Heart right ventricle (tissue), 16 donors: ENCODE measurements around the gene ZNF219. TPM values are rescaled to one million over a fixed set of nuclear protein-coding genes. Genes with fewer than 3 reads are reported as not detected.

Experiments used
- ATAC-seq, 8 donors: fragments of 200-7000 bp; cut with Tn5 transposase; one replicate each; pipeline ENCODE4 v1.9.1; 2020; ENCODE audit warnings: mild to moderate bottlenecking in 8 of 8, moderate library complexity in 8 of 8, moderate number of reproducible peaks in 1 of 8
- DNase-seq, 2 donors: peaks; one replicate each; pipeline ENCODE4 v3.0.0-alpha.2; 2020
- H3K27ac ChIP-seq, 10 donors: fragments of 200-600 bp; sonication (generic) in 2 of 10; one replicate each; pipeline versions ENCODE4 v1.5.0 to v1.8.0; 2020 to 2022; ENCODE audit warnings: mild to moderate bottlenecking in 3 of 10
- H3K27me3 ChIP-seq, 7 donors: fragments of 200-600 bp; one replicate each; pipeline ENCODE4 v1.8.0; 2021 to 2022; ENCODE audit warnings: mild to moderate bottlenecking in 2 of 7
- H3K36me3 ChIP-seq, 9 donors: fragments of 200-600 bp; sonication (generic) in 1 of 9; one replicate each; pipeline versions ENCODE4 v1.5.0 to v1.8.0; 2020 to 2022; ENCODE audit warnings: mild to moderate bottlenecking in 2 of 9
- H3K4me1 ChIP-seq, 9 donors: fragments of 200-600 bp; sonication (generic) in 1 of 9; one replicate each; pipeline versions ENCODE4 v1.5.0 to v1.8.0; 2020 to 2022; ENCODE audit warnings: mild to moderate bottlenecking in 4 of 9
- H3K4me3 ChIP-seq, 10 donors: fragments of 200-600 bp; sonication (generic) in 2 of 10; one replicate each; pipeline versions ENCODE4 v1.5.0 to v1.8.0; 2020 to 2022; ENCODE audit warnings: mild to moderate bottlenecking in 7 of 10, moderate library complexity in 2 of 10
- H3K9me3 ChIP-seq, 11 donors: fragments of 200-600 bp in 10 of 11; sonication (generic) in 2 of 11; one replicate each; pipeline versions ENCODE4 v1.5.0 to v1.8.0; 2013 to 2022; ENCODE audit warnings: mild to moderate bottlenecking in 2 of 11, control low read depth in 1 of 11, moderate library complexity in 1 of 11
- CTCF ChIP-seq, 9 donors: fragments of 200-600 bp; sonication (generic) in 2 of 9; IDR thresholded peaks; one replicate each; pipeline versions ENCODE4 v1.5.0 to v1.8.0; 2021 to 2022; ENCODE audit warnings: antibody characterized with exemption in 9 of 9, mild to moderate bottlenecking in 5 of 9, moderate library complexity in 1 of 9
- WGBS, 2 donors: extraction: QIAGEN DNeasy Blood & Tissue Kit; methylation state at CpG; one replicate each; pipeline ENCODE4 v1.1.7; 2013; ENCODE audit warnings: inconsistent platforms in 1 of 2; 5-methylcytosine and 5-hydroxymethylcytosine counted together
- intact Hi-C, 10 donors: fragments of 100-400 bp; cut with DNase I; formaldehyde crosslinking; loops; one replicate each; pipeline versions ENCODE4 v1.11.1 to v1.14.2; 2022
- polyA plus RNA-seq, 2 donors: library from polyadenylated mRNA; stranded (reverse); fragments of 200-250 nt; gene quantifications; one replicate each; pipeline ENCODE4 v1.2.3, GENCODE V29; 2013
- total RNA-seq, 10 donors: library from RNA; stranded (reverse); fragmentation: NEBNext Ultra II Directional in 3 of 10; extraction: Animal tissue kit (Norgen Biotek cat#: 25700) in 3 of 10; gene quantifications; one replicate each; pipeline versions ENCODE4 v1.2.1 to v1.2.4, GENCODE V29; 2021 to 2023
- donor health status: Arrhythmogenic right ventricular cardiomyopathy.
- donor health status: ischemic (EF 13 %, LVEDD 7.1; RV severe dilation, severe dysfunction).
- donor health status: healthy with polysubstance abuse.
- donor health status: DM: no; HTN: yes; CAD: no.
- donor health status: DM: no; HTN: no; CAD: no.
- donor health status: ischemic (EF 25% LVEDD 6.9; RV normal size, moderate dysfunction).
- donor health status: ischemic (EF 25% LVEDD 5.7; RV mildly dilated, moderate dysfunction).
- donor health status: healthy.
- donor health status: DM: yes; HTN: yes; CAD: no.
- donor health status: Ischemic cardiomyopathy.
- donor health status: ischemic (EF 35%, LVEDD 5.7; RV mildly dilated, moderate dysfunction).
- donor health status: nonischemic (EF 11% LVEDD 7.7; RV severe dilation, severe dysfunction).
- donor health status: DM: yes; HTN: yes; CAD: no.
- donor health status: PGD.
- donor health status: ischemic (EF 29% LVEDD 5.4; RV normal size, mild dysfunction).
- donor health status: nonischemic (EF 23%, LVEDD 6.1; RV moderate dilation, normal function).

ZNF219 gene
- total and polyA plus RNA-seq, 12 donors, result 22.1 to 58.4 (median 34.6) TPM

- no peaks in the 10 kb centered on the region for H3K27me3 ChIP-seq
- H3K36me3 ChIP-seq, result no peaks in the 10 kb centered on the region
- intact Hi-C loops, result loop anchor here in 1 of 10 donors (10.0 kb wide), 1 partner anchor 511 kb away; no protein-coding TSS in a partner anchor
- ATAC-seq, result no peak
- H3K9me3 ChIP-seq, result no peaks in the 10 kb centered on the region
- H3K27ac ChIP-seq, result no peak overlapping the region
- peaks cover 0 to 10% (median 0%) of the 10 kb centered on the region in 9 donors for H3K4me1 ChIP-seq
- no peak overlapping the region for H3K4me3 ChIP-seq
- WGBS, 2 donors, result 71 to 77% methylated on average over 5 of the region's 5 CpGs
- DNase-seq, result no peak
- no peak for TF ChIP-seq CTCF (IDR thresholded peaks at IDR 0.05)
These were observed 42.9 kb downstream of the ZNF219 start for GRCh38 chr14:21055432-21056117.

- no peaks in the 10 kb centered on the region for H3K9me3 ChIP-seq
- intact Hi-C loops, result loop anchor here in 1 of 10 donors (10.0 kb wide), 1 partner anchor 510 kb away; no protein-coding TSS in a partner anchor
- peaks cover 0 to 10% (median 0%) of the 10 kb centered on the region in 9 donors for H3K4me1 ChIP-seq
- no peak overlapping the region for H3K4me3 ChIP-seq
- ATAC-seq, result no peak
- no peak overlapping the region for H3K27ac ChIP-seq
- TF ChIP-seq CTCF (IDR thresholded peaks at IDR 0.05), result no peak
- WGBS, 2 donors, result 80 to 87% methylated on average over 4 of the region's 4 CpGs
- no peaks in the 10 kb centered on the region for H3K27me3 ChIP-seq
- H3K36me3 ChIP-seq, result no peaks in the 10 kb centered on the region
- no peak for DNase-seq
These were observed 43.7 kb downstream of the ZNF219 start for GRCh38 chr14:21054768-21055145.

DNA sequence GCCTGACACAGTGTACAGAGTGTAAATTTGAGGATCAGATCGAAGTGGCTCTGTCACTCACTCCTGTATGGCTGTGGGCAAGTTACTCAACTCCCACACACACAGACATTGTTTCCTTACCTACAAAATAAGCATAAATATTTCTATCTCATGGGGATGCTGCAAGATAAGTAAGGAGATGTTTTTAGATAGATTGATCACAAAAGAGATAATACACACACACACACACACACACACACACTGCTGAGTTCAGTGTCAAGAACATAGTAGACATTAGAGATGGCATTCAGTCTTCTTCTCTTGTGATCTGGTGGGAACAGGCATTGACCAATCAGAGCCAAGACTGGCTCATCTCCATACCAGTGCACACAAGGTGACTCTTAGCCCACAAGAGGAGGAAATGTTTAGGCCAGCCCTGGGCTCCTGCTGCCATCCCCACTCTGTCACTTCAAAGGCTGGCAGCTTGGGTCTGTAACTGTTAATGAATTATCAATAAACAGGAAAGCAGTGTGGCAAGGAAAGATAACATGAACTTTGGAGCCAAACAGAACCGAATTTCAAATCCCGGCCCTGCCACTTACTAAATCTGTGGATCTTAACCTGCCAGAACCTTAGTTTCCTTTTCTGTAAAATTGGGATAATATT is 44.2 kb downstream of the ZNF219 start:
- no peak overlapping the region for H3K27ac ChIP-seq
- 74 to 83% methylated on average over 3 of the region's 3 CpGs for WGBS, 2 donors
- intact Hi-C loops, result loop anchor here in 1 of 10 donors (10.0 kb wide), 1 partner anchor 509 kb away; no protein-coding TSS in a partner anchor
- peak in 1 of 8 donors; percentile 30 for ATAC-seq
- no peaks in the 10 kb centered on the region for H3K36me3 ChIP-seq
- H3K9me3 ChIP-seq, result no peaks in the 10 kb centered on the region
- DNase-seq, result no peak
- H3K27me3 ChIP-seq, result no peaks in the 10 kb centered on the region
- H3K4me3 ChIP-seq, result no peak overlapping the region
- no peak for TF ChIP-seq CTCF (IDR thresholded peaks at IDR 0.05)
- peaks cover 0 to 10% (median 0%) of the 10 kb centered on the region in 9 donors for H3K4me1 ChIP-seq

GRCh38 chr14:21053184-21054122 is 45.0 kb downstream of the ZNF219 start:
- Histone ChIP-seq H3K36me3 (no peaks in the 10 kb centered on the region), H3K9me3 (no peaks in the 10 kb centered on the region), H3K27ac (no peak overlapping the region), H3K4me3 (no peak overlapping the region), H3K4me1 (peaks cover 0 to 16% (median 4%) of the 10 kb centered on the region in 9 donors), H3K27me3 (no peaks in the 10 kb centered on the region)
- no peak for DNase-seq
- no peak for TF ChIP-seq CTCF (IDR thresholded peaks at IDR 0.05)
- intact Hi-C loops, result loop anchor here in 1 of 10 donors (10.0 kb wide), 1 partner anchor 509 kb away; no protein-coding TSS in a partner anchor
- WGBS, 2 donors, result 94% methylated on average over 20 of the region's 20 CpGs
- no peak for ATAC-seq
